H9 (cell line): ENCODE data around the gene ABHD16A. TPM values are rescaled to one million over a fixed set of nuclear protein-coding genes. Genes with fewer than 3 reads are reported as not detected.

Experiments
- DNase-seq: peaks from one replicate; pipeline ENCODE4 v3.0.0-alpha.2; 2017
- H2AFZ ChIP-seq: one replicate; pipeline ENCODE4 v1.6.1; 2013; ENCODE audit warnings: mild to moderate bottlenecking, low read length, control low read depth, moderate library complexity
- H2AK5ac ChIP-seq: 2 replicates; pipeline ENCODE4 v1.6.1; 2013; ENCODE audit warnings: low read length, control low read depth, mixed read lengths; ENCODE audit not compliant: insufficient read length
- H2BK120ac ChIP-seq: one replicate; pipeline ENCODE4 v1.6.1; 2013; ENCODE audit warnings: low read depth, mild to moderate bottlenecking, low read length, control low read depth, inconsistent platforms; ENCODE audit not compliant: poor library complexity, severe bottlenecking
- H2BK12ac ChIP-seq: 2 replicates; pipeline ENCODE4 v1.6.1; 2013; ENCODE audit warnings: low read length, control low read depth, mixed read lengths, low read depth; ENCODE audit not compliant: insufficient read length
- H2BK15ac ChIP-seq: 2 replicates; pipeline ENCODE4 v1.6.1; 2013; ENCODE audit warnings: low read depth, low read length, control low read depth
- H2BK20ac ChIP-seq: one replicate; pipeline ENCODE4 v1.6.1; 2013; ENCODE audit warnings: low read depth, mild to moderate bottlenecking, low read length, control low read depth, inconsistent platforms; ENCODE audit not compliant: poor library complexity, severe bottlenecking
- H2BK5ac ChIP-seq: 2 replicates; pipeline ENCODE4 v1.6.1; 2013; ENCODE audit warnings: low read length, control low read depth, mixed read lengths; ENCODE audit not compliant: insufficient read length
- H3K14ac ChIP-seq: 2 replicates; pipeline ENCODE4 v1.6.1; 2013; ENCODE audit warnings: low read length, control low read depth; ENCODE audit not compliant: insufficient read depth
- H3K18ac ChIP-seq: 2 replicates; pipeline ENCODE4 v1.6.1; 2013; ENCODE audit warnings: low read depth, mild to moderate bottlenecking, mixed read lengths, low read length, control low read depth; ENCODE audit not compliant: insufficient read length
- H3K23ac ChIP-seq: 2 replicates; pipeline ENCODE4 v1.6.1; 2013; ENCODE audit warnings: low read length, control low read depth, mixed read lengths, low read depth; ENCODE audit not compliant: insufficient read length
- H3K23me2 ChIP-seq: 2 replicates; pipeline ENCODE4 v1.6.1; 2013; ENCODE audit warnings: low read depth, mild to moderate bottlenecking, mixed read lengths, low read length, control low read depth; ENCODE audit not compliant: insufficient read length, poor library complexity, severe bottlenecking
- H3K27ac ChIP-seq: 2 replicates; pipeline ENCODE4 v1.5.1; 2013; ENCODE audit warnings: low read length, control low read depth, mixed read lengths, low read depth; ENCODE audit not compliant: insufficient read length
- H3K27me3 ChIP-seq: 2 replicates; pipeline ENCODE4 v1.6.1; 2013; ENCODE audit warnings: low read length, control low read depth, inconsistent platforms; ENCODE audit not compliant: insufficient read depth
- H3K4ac ChIP-seq: 2 replicates; pipeline ENCODE4 v1.6.1; 2013; ENCODE audit warnings: low read depth, mild to moderate bottlenecking, control low read depth, inconsistent platforms, low read length, moderate library complexity
- H3K4me1 ChIP-seq: 2 replicates; pipeline ENCODE4 v1.6.1; 2013; ENCODE audit warnings: low read length, control low read depth, inconsistent platforms; ENCODE audit not compliant: insufficient read depth
- H3K4me2 ChIP-seq: 2 replicates; pipeline ENCODE4 v1.6.1; 2013; ENCODE audit warnings: low read length, control low read depth, mixed read lengths; ENCODE audit not compliant: insufficient read length, insufficient read depth
- H3K56ac ChIP-seq: 2 replicates; pipeline ENCODE4 v1.6.1; 2013; ENCODE audit warnings: low read depth, mild to moderate bottlenecking, mixed read lengths, low read length, control low read depth; ENCODE audit not compliant: insufficient read length
- H3K79me1 ChIP-seq: 2 replicates; pipeline ENCODE4 v1.6.1; 2013; ENCODE audit warnings: low read depth, mild to moderate bottlenecking, moderate library complexity, low read length, control low read depth, inconsistent platforms; ENCODE audit not compliant: insufficient read depth, poor library complexity, severe bottlenecking
- H3K79me2 ChIP-seq: 2 replicates; pipeline ENCODE4 v1.6.1; 2013; ENCODE audit warnings: low read length, control low read depth, inconsistent platforms; ENCODE audit not compliant: insufficient read depth
- H3K9ac ChIP-seq: 2 replicates; pipeline ENCODE4 v1.6.1; 2013; ENCODE audit warnings: low read length, control low read depth, mixed read lengths; ENCODE audit not compliant: insufficient read length; ENCODE audit errors: extremely low read depth
- H3K9me3 ChIP-seq: one replicate; pipeline ENCODE4 v1.6.1; 2013; ENCODE audit warnings: low read depth, low read length, inconsistent platforms; ENCODE audit not compliant: control insufficient read depth
- H3T11ph ChIP-seq: one replicate; pipeline ENCODE4 v1.6.1; 2013; ENCODE audit warnings: mild to moderate bottlenecking, low read length, control low read depth, inconsistent platforms
- H4K20me1 ChIP-seq: one replicate; pipeline ENCODE4 v1.6.1; 2013; ENCODE audit not compliant: control insufficient read depth, insufficient read length, insufficient read depth
- H4K5ac ChIP-seq: 2 replicates; pipeline ENCODE4 v1.6.1; 2013; ENCODE audit warnings: low read depth, mild to moderate bottlenecking, mixed read lengths, low read length, control low read depth; ENCODE audit not compliant: insufficient read length
- H4K8ac ChIP-seq: replicated peaks from 2 replicates; pipeline ENCODE4 v1.6.1; 2013; ENCODE audit warnings: low read length, control low read depth, mixed read lengths, low read depth; ENCODE audit not compliant: insufficient read length
- H4K91ac ChIP-seq: 2 replicates; pipeline ENCODE4 v1.6.1; 2013; ENCODE audit warnings: low read depth, mild to moderate bottlenecking, moderate library complexity, mixed read lengths, low read length, control low read depth; ENCODE audit not compliant: insufficient read length
- H3K27ac Mint-ChIP-seq, 3 experiments: 2 replicates in 2 of 3; 3 replicates in 1 of 3; pipeline ENCODE4 v1.8.0; 2020 to 2021; ENCODE audit warnings: mixed read lengths in 3 of 3, mild to moderate bottlenecking in 1 of 3, moderate library complexity in 1 of 3
- H3K27me3 Mint-ChIP-seq: 2 replicates; pipeline ENCODE4 v1.8.0; 2021; ENCODE audit warnings: low read depth, mild to moderate bottlenecking, moderate library complexity, mixed read lengths
- H3K36me3 Mint-ChIP-seq, 3 experiments: 2 replicates in 2 of 3; 3 replicates in 1 of 3; pipeline ENCODE4 v1.8.0; 2020 to 2021; ENCODE audit warnings: low read depth in 3 of 3, mixed read lengths in 3 of 3; ENCODE audit not compliant: insufficient read depth in 1 of 3
- H3K4me1 Mint-ChIP-seq, 2 experiments: 2 replicates each; pipeline ENCODE4 v1.8.0; 2020; ENCODE audit warnings: mixed read lengths in 2 of 2
- H3K4me3 Mint-ChIP-seq, 2 experiments: 2 replicates in 1 of 2; 3 replicates in 1 of 2; pipeline ENCODE4 v1.8.0; 2020 to 2021; ENCODE audit warnings: mild to moderate bottlenecking in 2 of 2, mixed read lengths in 2 of 2, moderate library complexity in 1 of 2
- H3K9me3 Mint-ChIP-seq, 2 experiments: 2 replicates in 1 of 2; 3 replicates in 1 of 2; pipeline ENCODE4 v1.8.0; 2020; ENCODE audit warnings: mild to moderate bottlenecking in 2 of 2, mixed read lengths in 2 of 2, moderate library complexity in 1 of 2
- WGBS: extraction: QIAGEN DNeasy Blood & Tissue Kit; methylation state at CpG from one replicate; pipeline ENCODE4 v1.1.7; 2013; ENCODE audit warnings: missing lambda C conversion rate, low lambda C conversion rate, mixed read lengths; ENCODE audit not compliant: insufficient read length; ENCODE audit errors: extremely low coverage; 5-methylcytosine and 5-hydroxymethylcytosine counted together
- total RNA-seq: library from RNA; stranded (reverse); gene quantifications from 2 replicates; pipeline ENCODE4 v1.2.1, GENCODE V29; 2021
- TF ChIP-seq, protein P1 (sequence below): fragments of 200-600 bp; sonication (generic); conservative IDR thresholded peaks from 3 replicates; pipeline ENCODE4 v1.8.0; 2021; ENCODE audit warnings: antibody characterized with exemption, mild to moderate bottlenecking

ABHD16A gene
- total RNA-seq, 1 experiment from 2014 or later, result 34.4 TPM

DNA sequence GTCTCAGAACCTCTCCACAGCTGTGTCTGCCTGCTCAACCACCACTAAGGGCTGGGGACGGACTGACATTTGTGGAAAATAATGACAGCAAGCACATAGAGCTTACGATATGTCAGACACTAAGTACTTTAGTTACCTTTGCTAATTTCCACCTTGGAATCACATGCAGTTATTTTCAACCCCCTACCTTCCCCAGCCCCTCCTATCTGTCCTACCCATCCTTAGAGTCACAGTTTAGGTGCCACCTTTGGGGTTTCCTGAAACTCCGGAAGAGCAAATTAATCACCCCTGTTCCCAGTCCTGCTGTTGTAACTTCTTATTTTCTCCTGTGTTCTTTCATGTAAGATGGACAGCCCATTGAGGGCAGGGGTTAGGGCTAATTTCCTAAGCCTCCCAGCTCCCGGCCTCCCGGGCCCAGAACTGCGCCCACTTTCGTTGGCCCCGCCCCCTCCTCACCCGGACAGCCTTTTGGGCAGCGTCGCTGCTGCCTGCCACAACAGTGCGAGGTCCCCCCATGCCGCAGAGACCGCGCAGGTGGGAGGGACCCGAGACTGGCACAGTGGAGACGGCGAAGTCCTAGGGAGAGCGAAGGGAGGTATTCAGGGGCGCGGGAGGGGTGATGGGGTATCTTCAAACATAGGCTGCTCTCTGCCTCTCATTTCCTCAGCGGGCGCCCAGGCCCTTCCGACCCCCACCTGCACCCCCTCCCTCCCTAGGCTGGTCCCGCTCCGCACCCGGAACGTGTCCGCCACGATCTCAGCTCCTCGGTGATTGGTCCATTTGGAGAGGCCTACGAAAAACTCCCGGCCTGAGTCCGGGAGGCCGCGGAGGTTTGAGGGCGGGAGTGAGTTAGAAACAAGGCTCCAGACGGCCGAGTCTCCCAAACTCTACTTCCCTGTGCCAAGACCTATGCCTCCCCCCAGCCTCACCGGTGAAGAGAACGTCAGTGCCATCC is 24.9 kb upstream of the ABHD16A start:
- no peak overlapping the region for H4K8ac ChIP-seq
- no peak overlapping the region for H3T11ph ChIP-seq
- TF ChIP-seq, protein P1, sequence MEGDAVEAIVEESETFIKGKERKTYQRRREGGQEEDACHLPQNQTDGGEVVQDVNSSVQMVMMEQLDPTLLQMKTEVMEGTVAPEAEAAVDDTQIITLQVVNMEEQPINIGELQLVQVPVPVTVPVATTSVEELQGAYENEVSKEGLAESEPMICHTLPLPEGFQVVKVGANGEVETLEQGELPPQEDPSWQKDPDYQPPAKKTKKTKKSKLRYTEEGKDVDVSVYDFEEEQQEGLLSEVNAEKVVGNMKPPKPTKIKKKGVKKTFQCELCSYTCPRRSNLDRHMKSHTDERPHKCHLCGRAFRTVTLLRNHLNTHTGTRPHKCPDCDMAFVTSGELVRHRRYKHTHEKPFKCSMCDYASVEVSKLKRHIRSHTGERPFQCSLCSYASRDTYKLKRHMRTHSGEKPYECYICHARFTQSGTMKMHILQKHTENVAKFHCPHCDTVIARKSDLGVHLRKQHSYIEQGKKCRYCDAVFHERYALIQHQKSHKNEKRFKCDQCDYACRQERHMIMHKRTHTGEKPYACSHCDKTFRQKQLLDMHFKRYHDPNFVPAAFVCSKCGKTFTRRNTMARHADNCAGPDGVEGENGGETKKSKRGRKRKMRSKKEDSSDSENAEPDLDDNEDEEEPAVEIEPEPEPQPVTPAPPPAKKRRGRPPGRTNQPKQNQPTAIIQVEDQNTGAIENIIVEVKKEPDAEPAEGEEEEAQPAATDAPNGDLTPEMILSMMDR, result no peak
- H3K4me1 ChIP-seq, result no peaks in the 10 kb centered on the region
- no peak overlapping the region for H2AK5ac ChIP-seq
- no peaks in the 10 kb centered on the region; a peak in 2 of 5 replicates for H3K9me3 Mint-ChIP-seq
- H3K9me3 ChIP-seq, result no peaks in the 10 kb centered on the region
- H3K27me3 ChIP-seq, result no peaks in the 10 kb centered on the region
- no peak overlapping the region for H2AFZ ChIP-seq
- H2BK120ac ChIP-seq, result no peak overlapping the region
- no peak overlapping the region for H4K5ac ChIP-seq
- H3K56ac ChIP-seq, result no peak overlapping the region
- no peak overlapping the region for H3K4ac ChIP-seq
- H3K9ac ChIP-seq, result no peak overlapping the region
- peaks cover 9% of the 10 kb centered on the region for H3K23me2 ChIP-seq
- H3K4me2 ChIP-seq, result no peak overlapping the region
- peak overlapping the region; percentile 83 to 98 for H3K4me3 Mint-ChIP-seq
- H3K23ac ChIP-seq, result no peak overlapping the region
- H3K14ac ChIP-seq, result no peak overlapping the region
- no peak overlapping the region for H4K91ac ChIP-seq
- no peak overlapping the region for H2BK15ac ChIP-seq
- no peaks in the 10 kb centered on the region for H4K20me1 ChIP-seq
- no peaks in the 10 kb centered on the region for H3K79me1 ChIP-seq
- H3K27me3 Mint-ChIP-seq, result no peaks in the 10 kb centered on the region
- no CpG with 5 or more reads among the region's 41 CpGs for WGBS
- H3K18ac ChIP-seq, result no peak overlapping the region
- no peaks in the 10 kb centered on the region for H3K79me2 ChIP-seq
- no peak for DNase-seq
- no peak overlapping the region for H2BK20ac ChIP-seq
- H3K4me1 Mint-ChIP-seq, result peaks cover 15 to 20% of the 10 kb centered on the region in 2 experiments
- no peak overlapping the region for H2BK12ac ChIP-seq
- H2BK5ac ChIP-seq, result no peak overlapping the region
- no peak overlapping the region for H3K27ac ChIP-seq
- H3K36me3 Mint-ChIP-seq, result peaks cover 27 to 61% (median 55%) of the 10 kb centered on the region in 3 experiments
- no peak overlapping the region; a peak in 1 of 7 replicates for H3K27ac Mint-ChIP-seq
